ENCODE data around the gene CARMIL1.

Gene CARMIL1

DNA sequence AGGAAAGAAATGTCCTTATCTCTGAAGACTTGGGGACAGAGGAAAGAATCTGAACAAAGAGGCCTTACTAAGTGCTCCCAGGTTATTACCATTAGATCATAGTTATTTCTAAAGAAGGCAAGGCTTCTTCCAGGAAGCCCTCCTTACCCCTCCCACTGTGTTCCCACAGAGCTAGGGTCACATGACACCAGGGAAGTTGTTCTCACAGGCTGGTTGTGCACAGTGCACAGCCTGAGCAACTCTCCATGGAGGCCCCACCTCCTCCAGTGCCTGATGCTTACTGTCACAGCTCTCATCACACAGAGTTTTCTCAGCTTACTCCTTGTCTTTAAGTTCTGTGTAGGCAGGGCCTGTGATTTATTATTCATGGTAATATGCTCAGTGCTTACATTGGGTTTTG is 303.9 kb downstream of the CARMIL1 start:
- H3K4me3 ChIP-seq (ENCODE audit: low read depth, low read length), result no peak overlapping the region
- ChIA-PET POLR2A (interaction anchor here (0.5 to 0.6 kb wide), 2 partner anchors 266 to 1268 kb away, joined by 5 to 7 read pairs; no protein-coding TSS in a partner anchor), CTCF (interaction anchor here (0.6 kb wide), 2 partner anchors 69 to 359 kb away, joined by 3 read pairs; no protein-coding TSS in a partner anchor)
- no peaks in the 10 kb centered on the region for H3K36me3 ChIP-seq (ENCODE audit: control insufficient read depth in 2 of 2, insufficient read depth in 1 of 2, low read length in 2 of 2)
- TF ChIP-seq ZNF292 (tag by site-specific recombination; IDR thresholded peaks at IDR 0.05; ENCODE audit: borderline replicate concordance, low read depth), result no peak
- no peak for TF ChIP-seq ZNF23 (tag by site-specific recombination; IDR thresholded peaks at IDR 0.05; ENCODE audit: borderline replicate concordance)
- no peak for TF ChIP-seq ZNF2 (tag by site-specific recombination; IDR thresholded peaks at IDR 0.05)
- TF ChIP-seq SCRT1 (tag by site-specific recombination; IDR thresholded peaks at IDR 0.05; ENCODE audit: borderline replicate concordance), result no peak
- TF ChIP-seq ZNF132 (tag by site-specific recombination; IDR thresholded peaks at IDR 0.05; ENCODE audit: borderline replicate concordance), result no peak
- no peak for TF ChIP-seq ZNF544 (tag by site-specific recombination; IDR thresholded peaks at IDR 0.05)
- no peak for TF ChIP-seq ZNF785 (tag by site-specific recombination; IDR thresholded peaks at IDR 0.05)
- TF ChIP-seq ZNF239 (tag by site-specific recombination; IDR thresholded peaks at IDR 0.05), result no peak
- TF ChIP-seq WT1 (tag by site-specific recombination; IDR thresholded peaks at IDR 0.05), result no peak
- TF ChIP-seq ZBTB8A (tag by site-specific recombination; IDR thresholded peaks at IDR 0.05), result no peak
- no peak for TF ChIP-seq KLF7 (tag by site-specific recombination; IDR thresholded peaks at IDR 0.05; ENCODE audit: borderline replicate concordance)
- TF ChIP-seq BCL11B (tag by site-specific recombination; IDR thresholded peaks at IDR 0.05; ENCODE audit: low read depth), result no peak
- no peak for TF ChIP-seq ZNF473 (tag by site-specific recombination; IDR thresholded peaks at IDR 0.05)
- TF ChIP-seq ZFP37 (tag by site-specific recombination; IDR thresholded peaks at IDR 0.05), result no peak
- TF ChIP-seq ZNF114 (tag by site-specific recombination; IDR thresholded peaks at IDR 0.05), result no peak
- no peaks in the 10 kb centered on the region for H3K4me1 ChIP-seq (ENCODE audit: control insufficient read depth, insufficient read depth, low read length)
- no peaks in the 10 kb centered on the region for H3K9me3 ChIP-seq (ENCODE audit: control insufficient read depth, insufficient read depth, low read depth, low read length)
- H3K27ac ChIP-seq (ENCODE audit: extremely low read depth, low read depth, low read length), result no peak overlapping the region

DNA sequence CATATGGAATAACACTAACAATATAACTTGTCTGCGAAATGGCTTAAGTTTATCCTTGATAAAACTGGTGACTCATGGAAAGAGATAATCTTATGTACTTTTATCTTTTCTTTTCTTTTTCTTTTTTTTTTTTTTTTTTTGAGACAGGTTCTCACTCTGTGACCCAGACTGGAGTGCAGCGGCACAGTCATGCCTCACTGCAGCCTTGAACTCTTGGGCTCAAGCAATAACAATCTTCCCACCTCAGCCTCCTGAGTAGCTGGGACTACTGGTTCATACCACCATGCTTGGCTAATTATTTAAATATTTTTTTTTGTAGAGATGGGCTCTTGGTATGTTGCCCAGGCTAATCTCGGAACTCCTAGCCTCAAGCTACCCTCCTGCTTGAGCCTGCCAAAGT is 304.7 kb downstream of the CARMIL1 start:
- H3K9me3 ChIP-seq (ENCODE audit: control insufficient read depth, insufficient read depth, low read depth, low read length), result no peaks in the 10 kb centered on the region
- no peak overlapping the region for H3K27ac ChIP-seq (ENCODE audit: extremely low read depth, low read depth, low read length)
- ChIA-PET POLR2A (no interaction called here), CTCF (interaction anchor here (0.8 kb wide), 1 partner anchor 21 kb away, joined by 3 read pairs; no protein-coding TSS in a partner anchor)
- no peak overlapping the region for H3K4me3 ChIP-seq (ENCODE audit: low read depth, low read length)
- H3K4me1 ChIP-seq (ENCODE audit: control insufficient read depth, insufficient read depth, low read length), result no peaks in the 10 kb centered on the region
- peaks cover 0 to 3% of the 10 kb centered on the region in 2 experiments; a peak in 1 of 3 replicates for H3K36me3 ChIP-seq (ENCODE audit: control insufficient read depth in 2 of 2, insufficient read depth in 1 of 2, low read length in 2 of 2)
- TF ChIP-seq ZNF169 (tag by site-specific recombination; IDR thresholded peaks at IDR 0.05) (no peak), ZNF341 (tag by site-specific recombination; IDR thresholded peaks at IDR 0.05; ENCODE audit: low read depth) (no peak), ZNF654 (tag by site-specific recombination; IDR thresholded peaks at IDR 0.05; ENCODE audit: low read depth) (no peak), GLI4 (tag by site-specific recombination; IDR thresholded peaks at IDR 0.05) (no peak), KLF8 (tag by site-specific recombination; IDR thresholded peaks at IDR 0.05) (no peak)
- TF ChIP-seq, protein P1, sequence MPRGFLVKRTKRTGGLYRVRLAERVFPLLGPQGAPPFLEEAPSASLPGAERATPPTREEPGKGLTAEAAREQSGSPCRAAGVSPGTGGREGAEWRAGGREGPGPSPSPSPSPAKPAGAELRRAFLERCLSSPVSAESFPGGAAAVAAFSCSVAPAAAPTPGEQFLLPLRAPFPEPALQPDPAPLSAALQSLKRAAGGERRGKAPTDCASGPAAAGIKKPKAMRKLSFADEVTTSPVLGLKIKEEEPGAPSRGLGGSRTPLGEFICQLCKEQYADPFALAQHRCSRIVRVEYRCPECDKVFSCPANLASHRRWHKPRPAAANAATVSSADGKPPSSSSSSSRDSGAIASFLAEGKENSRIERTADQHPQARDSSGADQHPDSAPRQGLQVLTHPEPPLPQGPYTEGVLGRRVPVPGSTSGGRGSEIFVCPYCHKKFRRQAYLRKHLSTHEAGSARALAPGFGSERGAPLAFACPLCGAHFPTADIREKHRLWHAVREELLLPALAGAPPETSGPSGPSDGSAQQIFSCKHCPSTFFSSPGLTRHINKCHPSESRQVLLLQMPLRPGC (tag by site-specific recombination; IDR thresholded peaks at IDR 0.05), result no peak
- TF ChIP-seq, protein P2, sequence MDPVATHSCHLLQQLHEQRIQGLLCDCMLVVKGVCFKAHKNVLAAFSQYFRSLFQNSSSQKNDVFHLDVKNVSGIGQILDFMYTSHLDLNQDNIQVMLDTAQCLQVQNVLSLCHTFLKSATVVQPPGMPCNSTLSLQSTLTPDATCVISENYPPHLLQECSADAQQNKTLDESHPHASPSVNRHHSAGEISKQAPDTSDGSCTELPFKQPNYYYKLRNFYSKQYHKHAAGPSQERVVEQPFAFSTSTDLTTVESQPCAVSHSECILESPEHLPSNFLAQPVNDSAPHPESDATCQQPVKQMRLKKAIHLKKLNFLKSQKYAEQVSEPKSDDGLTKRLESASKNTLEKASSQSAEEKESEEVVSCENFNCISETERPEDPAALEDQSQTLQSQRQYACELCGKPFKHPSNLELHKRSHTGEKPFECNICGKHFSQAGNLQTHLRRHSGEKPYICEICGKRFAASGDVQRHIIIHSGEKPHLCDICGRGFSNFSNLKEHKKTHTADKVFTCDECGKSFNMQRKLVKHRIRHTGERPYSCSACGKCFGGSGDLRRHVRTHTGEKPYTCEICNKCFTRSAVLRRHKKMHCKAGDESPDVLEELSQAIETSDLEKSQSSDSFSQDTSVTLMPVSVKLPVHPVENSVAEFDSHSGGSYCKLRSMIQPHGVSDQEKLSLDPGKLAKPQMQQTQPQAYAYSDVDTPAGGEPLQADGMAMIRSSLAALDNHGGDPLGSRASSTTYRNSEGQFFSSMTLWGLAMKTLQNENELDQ (tag by site-specific recombination; IDR thresholded peaks at IDR 0.05; ENCODE audit: low read depth), result no peak
